Fibroblast of mammary gland (primary cell): ENCODE measurements around the gene SLC44A3.

Experiments used
- DNase-seq: peaks from one replicate; pipeline ENCODE4 v3.0.0-alpha.2; 2010; ENCODE audit warnings: low read depth
- H3K4me3 ChIP-seq: 2 replicates; pipeline ENCODE4 v1.5.1; 2011; ENCODE audit warnings: low read depth, mild to moderate bottlenecking, low read length, moderate library complexity; ENCODE audit not compliant: control insufficient read depth
- TF ChIP-seq, protein P1 (sequence below): conservative IDR thresholded peaks from 2 replicates; pipeline ENCODE4 v1.5.1; 2011; ENCODE audit warnings: low read depth, low read length, inconsistent platforms; ENCODE audit not compliant: control insufficient read depth, insufficient read depth

The SLC44A3 gene

DNA sequence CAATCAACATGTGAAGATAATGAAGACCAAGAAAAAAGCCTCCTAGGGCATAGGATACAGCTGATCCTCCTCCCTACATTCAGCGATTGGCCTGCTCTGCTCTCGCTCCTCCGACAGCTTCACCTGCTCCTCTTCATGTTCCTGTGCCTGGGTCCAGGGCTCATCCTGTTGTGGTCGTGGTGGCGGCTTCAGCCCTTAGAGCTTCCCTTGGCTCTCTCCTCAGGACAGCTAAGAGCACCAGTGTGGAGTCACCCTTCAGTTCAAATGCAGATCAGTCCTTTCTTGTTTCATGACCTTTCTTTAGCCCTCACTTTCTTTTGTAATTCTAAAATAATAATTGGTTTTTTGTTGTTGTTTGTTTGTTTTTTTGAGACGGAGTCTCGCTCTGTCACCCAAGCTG lies 88.0 kb downstream of the SLC44A3 start:
- no peak for DNase-seq
- H3K4me3 ChIP-seq = no peak overlapping the region
- TF ChIP-seq, protein P1, sequence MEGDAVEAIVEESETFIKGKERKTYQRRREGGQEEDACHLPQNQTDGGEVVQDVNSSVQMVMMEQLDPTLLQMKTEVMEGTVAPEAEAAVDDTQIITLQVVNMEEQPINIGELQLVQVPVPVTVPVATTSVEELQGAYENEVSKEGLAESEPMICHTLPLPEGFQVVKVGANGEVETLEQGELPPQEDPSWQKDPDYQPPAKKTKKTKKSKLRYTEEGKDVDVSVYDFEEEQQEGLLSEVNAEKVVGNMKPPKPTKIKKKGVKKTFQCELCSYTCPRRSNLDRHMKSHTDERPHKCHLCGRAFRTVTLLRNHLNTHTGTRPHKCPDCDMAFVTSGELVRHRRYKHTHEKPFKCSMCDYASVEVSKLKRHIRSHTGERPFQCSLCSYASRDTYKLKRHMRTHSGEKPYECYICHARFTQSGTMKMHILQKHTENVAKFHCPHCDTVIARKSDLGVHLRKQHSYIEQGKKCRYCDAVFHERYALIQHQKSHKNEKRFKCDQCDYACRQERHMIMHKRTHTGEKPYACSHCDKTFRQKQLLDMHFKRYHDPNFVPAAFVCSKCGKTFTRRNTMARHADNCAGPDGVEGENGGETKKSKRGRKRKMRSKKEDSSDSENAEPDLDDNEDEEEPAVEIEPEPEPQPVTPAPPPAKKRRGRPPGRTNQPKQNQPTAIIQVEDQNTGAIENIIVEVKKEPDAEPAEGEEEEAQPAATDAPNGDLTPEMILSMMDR = no peak

DNA sequence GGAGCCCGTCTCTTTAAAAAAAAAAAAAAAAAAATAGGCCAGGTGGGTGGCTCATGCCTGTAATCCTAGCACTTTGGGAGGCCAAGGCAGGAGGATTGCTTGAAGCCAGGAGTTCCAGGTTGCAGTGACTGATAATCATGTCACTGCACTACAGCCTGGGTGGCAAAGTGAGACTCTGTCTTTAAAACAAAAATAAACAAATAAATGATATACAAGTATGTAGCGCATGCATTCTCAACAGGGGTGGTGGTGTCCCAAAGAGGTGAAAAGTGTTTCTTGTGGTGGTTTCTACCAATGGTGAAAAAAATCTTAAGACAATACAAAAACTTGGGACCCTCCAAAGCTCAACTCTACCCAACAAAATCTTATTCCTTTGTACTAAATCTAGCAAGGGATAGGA lies 88.8 kb downstream of the SLC44A3 start:
- TF ChIP-seq, protein P1 = no peak
- DNase-seq = no peak
- H3K4me3 ChIP-seq = no peak overlapping the region

DNA sequence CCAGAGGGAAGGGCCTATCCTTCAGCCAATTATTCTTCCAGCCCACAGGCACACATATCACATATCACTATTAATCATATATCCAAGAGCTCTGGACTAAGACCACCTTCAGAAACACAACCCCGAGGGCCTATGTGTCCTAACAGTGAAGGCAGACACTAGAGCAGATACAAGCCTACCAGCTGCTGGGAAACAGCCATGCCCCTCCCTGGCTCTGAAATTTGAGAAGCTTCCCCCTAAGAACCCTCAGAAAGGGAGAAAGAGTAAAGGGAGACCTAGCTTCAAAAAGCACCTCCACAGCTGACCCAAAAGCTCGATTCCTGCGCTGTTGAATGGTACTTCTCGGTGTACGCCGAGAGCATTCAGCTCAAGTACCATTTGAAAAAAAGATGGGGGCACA lies 89.3 kb downstream of the SLC44A3 start:
- TF ChIP-seq, protein P1 = no peak
- DNase-seq = no peak
- H3K4me3 ChIP-seq = no peak overlapping the region

DNA sequence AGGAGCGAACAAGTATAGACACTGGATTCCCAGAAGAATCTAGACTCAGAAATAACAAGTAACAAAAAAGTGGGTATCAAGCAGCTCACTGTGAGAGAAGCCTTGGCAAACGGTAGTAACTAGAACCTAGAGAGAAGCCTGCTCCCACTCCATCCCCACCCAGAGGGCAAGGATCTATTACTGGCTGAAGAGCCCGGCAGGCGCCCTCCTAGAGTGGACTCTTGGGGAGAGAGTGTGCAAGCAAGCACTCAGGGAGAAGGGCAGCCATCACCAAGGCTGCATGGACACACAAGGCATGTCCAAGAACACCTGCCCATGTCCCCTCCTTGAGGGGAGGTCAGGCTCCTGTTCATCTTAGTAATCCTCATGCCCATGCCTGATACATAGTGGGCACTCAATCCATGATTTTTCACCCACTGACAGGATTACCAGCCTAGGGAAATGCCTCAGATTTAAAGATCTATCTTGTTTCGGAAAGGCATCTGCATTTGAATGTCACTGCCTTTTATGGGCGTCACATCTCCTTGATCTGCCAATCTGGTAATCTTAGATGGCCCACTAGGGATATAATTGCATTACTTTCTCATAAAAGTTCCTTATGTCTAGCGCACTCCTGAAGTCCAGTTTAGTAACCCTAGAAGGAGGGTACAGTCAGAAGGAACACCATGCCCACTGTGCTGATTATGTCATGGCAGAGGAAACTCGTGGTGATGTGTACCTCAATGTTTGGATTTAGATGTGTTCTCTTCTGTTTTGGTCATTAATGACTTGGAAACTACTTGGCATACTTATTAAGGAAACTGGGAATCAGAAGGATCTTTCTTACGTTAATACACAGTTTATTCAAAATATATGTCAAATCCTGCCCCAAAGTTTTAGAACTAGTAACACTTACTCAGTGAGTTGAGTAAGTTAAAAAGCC lies 92.4 kb downstream of the SLC44A3 start:
- TF ChIP-seq, protein P1 = no peak
- no peak overlapping the region for H3K4me3 ChIP-seq
- DNase-seq = no peak

DNA sequence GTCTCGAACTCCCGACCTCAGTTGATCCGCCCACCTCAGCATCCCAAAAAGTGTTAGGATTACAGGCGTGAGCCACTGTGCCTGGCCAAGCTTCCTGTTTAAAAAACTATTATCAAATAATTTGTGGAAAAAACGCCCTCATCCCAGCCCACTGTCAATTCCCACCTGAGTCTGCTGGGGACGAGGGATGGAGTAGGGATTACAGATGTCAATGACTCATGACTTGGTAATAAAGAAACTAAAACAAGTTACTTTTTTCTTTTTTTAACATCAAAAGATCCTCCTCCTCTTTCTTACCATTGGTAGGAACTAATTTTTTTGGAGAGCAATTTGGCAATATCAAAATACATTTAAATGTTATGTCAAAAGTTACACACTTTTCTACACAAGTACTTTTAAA lies 97.1 kb downstream of the SLC44A3 start:
- H3K4me3 ChIP-seq = no peak overlapping the region
- DNase-seq = peak; percentile 55
- TF ChIP-seq, protein P1 = no peak

DNA sequence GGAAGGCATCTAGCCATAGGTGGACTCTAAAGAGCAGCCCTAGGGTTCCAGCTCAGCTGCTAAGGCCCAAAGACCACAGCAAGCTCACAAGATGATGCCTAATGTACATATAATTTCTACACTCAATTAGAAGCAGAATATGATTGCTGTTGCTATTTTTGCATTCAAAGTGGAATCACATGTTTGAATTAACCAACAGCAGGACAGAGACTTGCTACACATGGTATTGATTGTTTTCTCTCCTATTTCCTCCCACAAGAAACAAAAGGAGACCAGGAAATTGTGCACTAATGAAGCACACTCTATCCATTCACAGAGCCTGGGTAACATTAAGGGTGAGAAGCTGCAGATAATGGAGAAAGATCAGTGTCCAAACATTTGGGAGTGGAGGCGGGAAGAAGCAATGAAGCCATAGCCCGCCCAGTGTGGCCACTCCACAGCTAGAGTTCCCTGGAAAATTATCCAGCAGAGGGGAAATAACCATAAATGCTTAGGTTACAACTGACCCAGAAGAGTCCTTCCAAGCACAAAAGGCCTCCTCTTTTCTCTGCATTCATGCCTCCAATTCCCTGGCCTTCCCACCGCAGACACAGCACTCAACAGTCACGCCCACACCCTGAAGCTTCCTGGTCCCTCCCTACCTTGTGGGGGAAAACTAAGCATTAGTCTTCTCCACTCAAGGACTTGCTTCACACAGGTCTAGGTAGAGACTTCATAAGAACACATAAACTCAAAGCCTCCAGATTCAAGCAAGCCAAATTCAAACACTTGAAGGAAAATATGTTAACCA lies 99.3 kb downstream of the SLC44A3 start:
- DNase-seq = no peak
- TF ChIP-seq, protein P1 = no peak
- no peak overlapping the region for H3K4me3 ChIP-seq
